GM08714 (cell line): ENCODE data around the gene CCN5.

Experiments
- H3K4me3 ChIP-seq: fragments of 200-500 bp; sonication (Bioruptor generic); 2 replicates; pipeline ENCODE4 v1.5.1; 2014; ENCODE audit warnings: mild to moderate bottlenecking, low read length, inconsistent platforms
- ZNF274 ChIP-seq: IDR thresholded peaks from 2 replicates; pipeline ENCODE4 v1.6.1; 2012; ENCODE audit warnings: mild to moderate bottlenecking, low read depth, low read length

The CCN5 gene

DNA sequence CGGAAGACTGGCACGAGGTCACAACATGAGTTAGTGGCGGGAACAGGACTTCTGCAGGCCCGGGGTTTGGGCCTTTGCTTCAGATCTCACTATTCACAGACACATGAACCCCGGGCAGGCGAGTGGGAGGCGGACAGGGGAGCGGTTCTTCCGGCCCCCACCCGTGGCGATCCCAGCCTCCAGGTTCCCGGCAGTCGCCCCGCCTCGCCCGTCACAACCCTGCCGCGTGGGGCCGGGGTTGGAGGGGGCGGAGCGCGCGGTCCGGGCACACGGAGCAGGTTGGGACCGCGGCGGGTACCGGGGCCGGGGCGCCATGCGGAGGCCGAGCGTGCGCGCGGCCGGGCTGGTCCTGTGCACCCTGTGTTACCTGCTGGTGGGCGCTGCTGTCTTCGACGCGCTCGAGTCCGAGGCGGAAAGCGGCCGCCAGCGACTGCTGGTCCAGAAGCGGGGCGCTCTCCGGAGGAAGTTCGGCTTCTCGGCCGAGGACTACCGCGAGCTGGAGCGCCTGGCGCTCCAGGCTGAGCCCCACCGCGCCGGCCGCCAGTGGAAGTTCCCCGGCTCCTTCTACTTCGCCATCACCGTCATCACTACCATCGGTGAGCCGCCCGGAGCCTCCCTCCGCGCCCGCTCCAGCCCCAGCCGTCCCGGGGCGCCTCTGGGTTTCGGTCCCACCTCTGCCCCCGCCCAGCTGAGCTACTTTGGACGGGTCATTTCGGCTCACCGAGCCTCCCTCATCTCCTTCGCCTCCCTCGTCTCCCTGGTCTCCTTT, 30.6 kb downstream of the CCN5 start, which contains the start of gene KCNK15:
Gene KCNK15, plus strand, starts transcription at position 268 of the 769 bp plus-strand sequence. Its CDS starts 46 bp downstream, at position 314.
- H3K4me3 ChIP-seq = no peak within 1 kb of the TSS; the same call in 1 of the 2 replicates
- no peak for TF ChIP-seq ZNF274

DNA sequence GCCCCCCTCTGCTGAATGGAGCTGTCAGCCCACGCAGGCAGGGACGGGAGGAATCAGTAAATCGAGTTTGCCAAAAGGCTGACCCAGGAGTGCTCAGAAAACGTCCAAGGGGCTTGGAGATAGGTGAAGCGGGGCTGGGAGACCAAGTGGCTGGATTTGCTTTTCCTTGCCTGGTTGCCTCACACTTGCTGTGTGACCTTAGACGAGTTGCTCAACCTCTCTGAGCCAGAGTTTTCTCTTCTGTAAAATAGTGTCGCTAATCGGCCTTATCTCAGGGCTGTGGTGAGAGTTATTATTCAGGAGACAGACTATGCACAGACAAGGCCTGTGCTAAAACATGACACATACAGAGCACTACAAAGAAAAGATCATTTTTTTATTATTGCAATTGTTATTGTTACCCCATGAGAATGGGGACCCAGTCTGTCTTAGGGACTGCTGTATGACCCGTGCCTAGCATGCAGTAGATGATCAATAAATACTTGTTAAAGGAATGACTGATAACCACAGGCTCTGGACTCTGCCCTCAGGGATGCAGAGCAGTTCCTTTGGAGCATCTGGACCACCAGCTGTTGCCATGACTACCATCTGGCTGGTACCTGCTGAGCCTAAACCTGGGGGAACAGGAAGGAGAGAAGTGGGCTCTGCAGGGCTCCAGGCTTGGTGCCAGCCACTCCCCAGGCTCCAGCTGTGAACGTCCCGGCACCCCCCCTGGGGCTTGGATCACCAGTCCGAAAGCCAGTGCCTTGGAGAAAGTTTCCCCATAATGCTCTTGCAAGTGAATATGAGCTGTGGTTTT, 31.4 kb downstream of the CCN5 start:
- H3K4me3 ChIP-seq = no peak overlapping the region
- TF ChIP-seq ZNF274 = no peak

GRCh38 chr20:44747166-44748004, 32.2 kb downstream of the CCN5 start:
- no peak for TF ChIP-seq ZNF274
- H3K4me3 ChIP-seq = no peak overlapping the region

DNA sequence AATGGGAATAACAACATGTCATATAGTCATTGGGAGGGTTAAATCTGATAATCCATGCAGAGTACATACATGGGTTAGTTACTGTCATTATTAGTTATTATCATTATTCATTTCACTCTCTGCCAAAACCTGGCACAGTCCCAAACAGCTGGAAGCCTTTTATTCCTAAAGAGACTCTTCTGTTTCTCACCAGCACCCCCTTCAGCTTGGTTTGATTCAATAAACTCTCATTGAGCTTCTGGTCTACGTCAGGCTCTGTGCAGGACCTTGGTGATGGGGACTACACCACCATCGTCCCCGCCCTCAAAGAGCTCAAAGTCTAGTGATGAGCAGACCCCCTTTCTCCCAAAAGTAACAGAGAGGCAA, 32.8 kb downstream of the CCN5 start:
- no peak overlapping the region for H3K4me3 ChIP-seq
- TF ChIP-seq ZNF274 = no peak

GRCh38 chr20:44750081-44750805, 35.1 kb downstream of the CCN5 start:
- no peak overlapping the region for H3K4me3 ChIP-seq
- TF ChIP-seq ZNF274 = no peak

GRCh38 chr20:44752099-44752931, 37.1 kb downstream of the CCN5 start:
- no peak for TF ChIP-seq ZNF274
- no peak overlapping the region for H3K4me3 ChIP-seq

DNA sequence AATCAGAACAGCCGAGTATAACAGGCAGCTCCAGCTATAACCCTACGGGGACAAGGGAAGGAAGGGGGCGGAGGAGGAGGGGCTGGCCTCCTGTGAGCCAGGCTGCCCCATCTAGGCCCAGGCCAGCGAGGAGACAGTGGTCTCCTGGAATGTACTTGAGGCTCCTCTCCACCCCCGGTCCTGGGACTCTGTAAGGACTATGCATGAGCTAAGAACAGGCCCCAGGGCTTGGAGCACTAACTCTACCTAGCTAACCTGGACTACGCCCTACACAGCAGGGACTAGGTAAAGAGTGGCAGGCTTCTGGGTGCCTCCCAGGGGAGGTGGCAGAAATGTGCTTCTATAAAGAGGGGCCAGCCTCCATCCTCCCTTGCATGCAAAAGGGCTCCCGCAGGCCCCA, 39.4 kb downstream of the CCN5 start:
- no peak overlapping the region for H3K4me3 ChIP-seq
- no peak for TF ChIP-seq ZNF274

DNA sequence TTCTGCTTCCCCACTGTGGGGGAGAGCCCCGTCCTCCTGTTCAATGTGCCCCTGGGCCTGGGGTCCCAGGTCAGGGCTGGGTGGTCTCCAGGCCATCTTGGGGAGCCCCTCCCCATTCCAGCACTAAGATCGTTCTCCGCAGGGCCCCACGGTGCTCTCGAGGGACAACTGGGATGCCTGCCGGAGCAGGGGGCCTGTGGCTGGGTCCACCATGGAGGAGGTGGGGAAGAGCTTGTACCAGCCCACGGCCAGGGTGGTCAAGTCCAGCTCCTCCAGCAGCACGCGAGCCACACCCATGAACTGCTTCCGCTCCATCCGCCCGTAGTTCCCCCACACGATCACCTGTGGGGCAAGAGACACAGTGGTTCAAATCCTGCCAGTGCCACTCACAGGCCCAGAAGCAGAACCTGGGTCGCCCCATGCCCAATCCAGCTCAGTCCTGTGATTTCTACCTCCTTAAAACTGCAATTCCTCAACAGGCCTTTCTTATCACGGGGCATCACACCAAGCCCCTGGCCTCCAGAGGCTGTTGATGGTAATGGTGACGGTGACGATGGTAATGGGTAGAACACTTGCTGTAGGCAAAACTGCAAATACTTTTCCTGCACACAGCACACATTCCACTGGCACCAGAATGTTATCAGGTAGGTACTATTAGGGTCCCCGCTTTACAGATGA, 41.0 kb downstream of the CCN5 start:
- no peak overlapping the region for H3K4me3 ChIP-seq
- TF ChIP-seq ZNF274 = no peak

GRCh38 chr20:44756956-44757355, 41.8 kb downstream of the CCN5 start:
- H3K4me3 ChIP-seq = no peak overlapping the region
- TF ChIP-seq ZNF274 = no peak

DNA sequence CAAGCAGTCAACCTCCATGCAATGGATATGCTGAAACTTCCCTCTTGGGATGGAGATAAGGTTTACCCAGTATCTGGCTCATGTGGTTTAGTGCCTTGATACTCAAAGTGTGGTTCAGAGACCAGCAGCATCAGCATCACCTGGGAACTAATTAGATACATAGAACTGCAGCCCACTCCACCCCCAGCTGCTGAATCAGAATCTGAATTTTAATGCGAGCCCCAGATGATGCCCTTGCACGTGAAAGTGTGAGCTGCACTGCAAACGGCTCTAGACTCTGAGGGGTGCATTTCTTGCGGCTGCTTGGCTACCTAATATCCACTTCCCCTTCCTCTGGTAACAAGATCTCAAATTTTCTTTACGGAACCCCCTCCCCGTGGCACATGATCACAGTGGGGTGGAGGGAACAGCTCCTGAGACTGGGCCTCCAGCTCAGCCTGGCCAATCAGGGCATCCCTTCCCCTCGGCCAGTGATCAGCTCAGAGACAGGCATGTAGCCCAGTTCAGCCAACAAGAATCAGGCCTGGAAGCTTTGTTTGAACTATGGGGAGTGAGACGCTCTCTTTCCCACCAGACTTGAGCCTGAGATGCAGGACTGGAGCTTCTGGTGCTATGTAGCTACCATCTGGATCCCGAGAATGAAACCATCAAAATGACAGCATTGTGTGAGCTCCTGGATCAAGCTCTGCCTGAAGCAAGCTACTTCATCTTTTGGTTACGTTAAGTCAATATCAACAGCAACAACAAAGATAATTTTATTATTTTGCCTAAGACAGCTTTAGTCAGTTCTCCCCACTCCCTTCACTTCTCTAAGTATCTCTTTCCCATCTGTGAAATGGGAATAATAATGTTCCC, 43.3 kb downstream of the CCN5 start:
- H3K4me3 ChIP-seq = no peak overlapping the region
- no peak for TF ChIP-seq ZNF274

- no peak overlapping the region for H3K4me3 ChIP-seq
- TF ChIP-seq ZNF274 = no peak
These were observed 44.4 kb downstream of the CCN5 start for GRCh38 chr20:44759595-44759994.
